ENCODE data around the gene COL13A1. TPM values are rescaled to one million over a fixed set of nuclear protein-coding genes. Genes with fewer than 3 reads are reported as not detected.

COL13A1 gene
- total and polyA plus RNA-seq, 5 experiments from 2014 or later: not detected

GRCh38 chr10:69858201-69858600 is 56.5 kb downstream of the COL13A1 start:
- POLR2A ChIA-PET: no interaction called here

GRCh38 chr10:69860271-69860670 is 58.6 kb downstream of the COL13A1 start:
- Mint-ChIP-seq H3K4me1 (peaks cover 0 to 4% (median 1%) of the 10 kb centered on the region in 4 donors), H3K27me3 (peaks cover 0 to 3% (median 2%) of the 10 kb centered on the region in 5 donors), H3K27ac (no peak overlapping the region), H3K4me3 (no peak overlapping the region), H3K36me3 (no peaks in the 10 kb centered on the region), H3K9me3 (no peaks in the 10 kb centered on the region)
- no peak for ATAC-seq
- POLR2A ChIA-PET: no interaction called here
- DNase-seq: no peak

More at GRCh38 chr10:69858201-69858600, 56.5 kb downstream of the COL13A1 start:
- Mint-ChIP-seq H3K27ac (no peak overlapping the region), H3K4me1 (peaks cover 0 to 3% (median 1%) of the 10 kb centered on the region in 4 donors), H3K27me3 (peaks cover 0 to 3% (median 2%) of the 10 kb centered on the region in 5 donors), H3K36me3 (no peaks in the 10 kb centered on the region), H3K4me3 (no peak overlapping the region), H3K9me3 (no peaks in the 10 kb centered on the region)
- DNase-seq: no peak
- ATAC-seq: no peak

- Mint-ChIP-seq H3K4me1 (peaks cover 0 to 3% (median under 1%) of the 10 kb centered on the region in 4 donors), H3K9me3 (no peaks in the 10 kb centered on the region), H3K36me3 (no peaks in the 10 kb centered on the region), H3K27ac (no peak overlapping the region), H3K4me3 (no peak overlapping the region), H3K27me3 (peaks cover 0 to 2% (median 0%) of the 10 kb centered on the region in 5 donors)
- ATAC-seq (no peak), DNase-seq (no peak)
- POLR2A ChIA-PET: no interaction called here
Observed at GRCh38 chr10:69861251-69862240, 59.8 kb downstream of the COL13A1 start.

- POLR2A ChIA-PET: no interaction called here
- H3K4me1 Mint-ChIP-seq: peaks cover 0 to 3% (median under 1%) of the 10 kb centered on the region in 4 donors
Observed at GRCh38 chr10:69862882-69863530, 61.3 kb downstream of the COL13A1 start.

GRCh38 chr10:69863580-69863979 is 61.9 kb downstream of the COL13A1 start:
- DNase-seq (no peak), ATAC-seq (no peak)
- POLR2A ChIA-PET: no interaction called here
- Mint-ChIP-seq H3K4me3 (no peak overlapping the region), H3K4me1 (peaks cover 0 to 3% (median under 1%) of the 10 kb centered on the region in 4 donors), H3K27me3 (peaks cover 0 to 2% (median 0%) of the 10 kb centered on the region in 5 donors), H3K9me3 (no peaks in the 10 kb centered on the region), H3K36me3 (no peaks in the 10 kb centered on the region), H3K27ac (no peak overlapping the region)

More at GRCh38 chr10:69862882-69863530, 61.3 kb downstream of the COL13A1 start:
- Mint-ChIP-seq H3K27me3 (peaks cover 0 to 2% (median 0%) of the 10 kb centered on the region in 5 donors), H3K27ac (no peak overlapping the region), H3K4me3 (no peak overlapping the region), H3K9me3 (no peaks in the 10 kb centered on the region), H3K36me3 (no peaks in the 10 kb centered on the region)
- ATAC-seq: no peak
- DNase-seq: no peak

GRCh38 chr10:69864321-69864720 is 62.6 kb downstream of the COL13A1 start:
- ATAC-seq (no peak), DNase-seq (no peak)
- H3K36me3 Mint-ChIP-seq: no peaks in the 10 kb centered on the region
- H3K4me1 Mint-ChIP-seq: peaks cover 0 to 3% (median under 1%) of the 10 kb centered on the region in 4 donors
- POLR2A ChIA-PET: no interaction called here
- H3K4me3 Mint-ChIP-seq: no peak overlapping the region
- H3K27ac Mint-ChIP-seq: no peak overlapping the region
- peaks cover 0 to 2% (median 0%) of the 10 kb centered on the region in 5 donors for H3K27me3 Mint-ChIP-seq
- H3K9me3 Mint-ChIP-seq: no peaks in the 10 kb centered on the region

GRCh38 chr10:69865450-69865849 is 63.7 kb downstream of the COL13A1 start:
- Mint-ChIP-seq H3K9me3 (no peaks in the 10 kb centered on the region), H3K4me3 (no peak overlapping the region), H3K27me3 (peaks cover 0 to 2% (median 0%) of the 10 kb centered on the region in 5 donors), H3K4me1 (peaks cover 0 to 2% (median 0%) of the 10 kb centered on the region in 4 donors), H3K36me3 (no peaks in the 10 kb centered on the region), H3K27ac (no peak overlapping the region)
- POLR2A ChIA-PET: no interaction called here
- ATAC-seq (no peak), DNase-seq (no peak)

- H3K27me3 Mint-ChIP-seq: peaks cover 0 to 2% (median 0%) of the 10 kb centered on the region in 5 donors
- ATAC-seq (no peak), DNase-seq (no peak)
- H3K9me3 Mint-ChIP-seq: no peaks in the 10 kb centered on the region
- H3K4me1 Mint-ChIP-seq: peaks cover 0 to 2% (median 0%) of the 10 kb centered on the region in 4 donors
- H3K27ac Mint-ChIP-seq: peak overlapping the region in 1 of 10 donors; percentile 62
- POLR2A ChIA-PET: no interaction called here
- H3K36me3 Mint-ChIP-seq: no peaks in the 10 kb centered on the region
- H3K4me3 Mint-ChIP-seq: no peak overlapping the region
Observed at GRCh38 chr10:69866246-69866687, 64.6 kb downstream of the COL13A1 start.

- DNase-seq (no peak), ATAC-seq (no peak)
- H3K27ac Mint-ChIP-seq: no peak overlapping the region
- no peaks in the 10 kb centered on the region for H3K27me3 Mint-ChIP-seq
- no peaks in the 10 kb centered on the region for H3K9me3 Mint-ChIP-seq
- H3K4me3 Mint-ChIP-seq: no peak overlapping the region
- H3K4me1 Mint-ChIP-seq: peaks cover 0 to 2% (median 0%) of the 10 kb centered on the region in 4 donors
- no peaks in the 10 kb centered on the region for H3K36me3 Mint-ChIP-seq
- POLR2A ChIA-PET: no interaction called here
Observed at GRCh38 chr10:69866688-69867461, 65.2 kb downstream of the COL13A1 start.

- no peak for ATAC-seq
Observed at GRCh38 chr10:69867699-69868558, 66.2 kb downstream of the COL13A1 start.

GRCh38 chr10:69868821-69869220 is 67.1 kb downstream of the COL13A1 start:
- H3K27me3 Mint-ChIP-seq: no peaks in the 10 kb centered on the region
- peaks cover 0 to 2% (median 0%) of the 10 kb centered on the region in 4 donors for H3K4me1 Mint-ChIP-seq
- no peak for DNase-seq
- no peaks in the 10 kb centered on the region for H3K36me3 Mint-ChIP-seq
- no peak overlapping the region for H3K4me3 Mint-ChIP-seq
- POLR2A ChIA-PET: no interaction called here
- H3K9me3 Mint-ChIP-seq: no peaks in the 10 kb centered on the region
- H3K27ac Mint-ChIP-seq: no peak overlapping the region
- ATAC-seq: no peak

More at GRCh38 chr10:69867699-69868558, 66.2 kb downstream of the COL13A1 start:
- Mint-ChIP-seq H3K27ac (peak overlapping the region in 1 of 10 donors; percentile 56), H3K36me3 (no peaks in the 10 kb centered on the region), H3K4me1 (peaks cover 0 to 2% (median 0%) of the 10 kb centered on the region in 4 donors), H3K9me3 (no peaks in the 10 kb centered on the region), H3K4me3 (no peak overlapping the region), H3K27me3 (no peaks in the 10 kb centered on the region)
- no peak for DNase-seq
- POLR2A ChIA-PET: no interaction called here
